ENCODE results near the gene INPP5D.
"Not testable (repeated sequence)": the region's sequence is repeated elsewhere in the genome, so short reads cannot be mapped to it uniquely, and the experiment has no call there.

Gene INPP5D

GRCh38 chr2:233033672-233034071 lies 26.5 kb upstream of the INPP5D start:
- peak; percentile 10 for DNase-seq

GRCh38 chr2:233034091-233034882 lies 25.9 kb upstream of the INPP5D start:
- no peak for DNase-seq

GRCh38 chr2:233035426-233036161 lies 24.5 kb upstream of the INPP5D start:
- no peak for DNase-seq

- DNase-seq: no peak
Observed at GRCh38 chr2:233036162-233036838, 23.8 kb upstream of the INPP5D start.

GRCh38 chr2:233037078-233037477 lies 23.1 kb upstream of the INPP5D start:
- no peak for DNase-seq

GRCh38 chr2:233039212-233039845 lies 20.8 kb upstream of the INPP5D start:
- DNase-seq: no peak

- no peak for DNase-seq
Observed at GRCh38 chr2:233039846-233040530, 20.2 kb upstream of the INPP5D start.

- no peak for DNase-seq
Observed at GRCh38 chr2:233040571-233040970, 19.6 kb upstream of the INPP5D start.

GRCh38 chr2:233041722-233042323 lies 18.3 kb upstream of the INPP5D start:
- DNase-seq: no peak

- DNase-seq: no peak
Observed at GRCh38 chr2:233042549-233042948, 17.6 kb upstream of the INPP5D start.

GRCh38 chr2:233044974-233045605 lies 15.1 kb upstream of the INPP5D start:
- DNase-seq: no peak

- DNase-seq: no peak
Observed at GRCh38 chr2:233047206-233047605, 12.9 kb upstream of the INPP5D start.

GRCh38 chr2:233047667-233048066 lies 12.5 kb upstream of the INPP5D start:
- DNase-seq: no peak

GRCh38 chr2:233048569-233049193 lies 11.5 kb upstream of the INPP5D start:
- DNase-seq: no peak

- DNase-seq: no peak
Observed at GRCh38 chr2:233049194-233049761, 10.9 kb upstream of the INPP5D start.

GRCh38 chr2:233051241-233052149 lies 8.6 kb upstream of the INPP5D start:
- DNase-seq: no peak

- not testable (repeated sequence) for DNase-seq
Observed at GRCh38 chr2:233052517-233052916, 7.6 kb upstream of the INPP5D start.

GRCh38 chr2:233053928-233054784 lies 6.0 kb upstream of the INPP5D start:
- DNase-seq: peak; percentile 80

GRCh38 chr2:233055362-233055761 lies 4.8 kb upstream of the INPP5D start:
- no peak for DNase-seq
